Activated naive CD8-positive, alpha-beta T cell treated with anti-CD3 and anti-CD28 coated beads for 36 hours (primary cell): Measurements from ENCODE around the gene DOK5. TPM values are rescaled to one million over a fixed set of nuclear protein-coding genes. Genes with fewer than 3 reads are reported as not detected.

Experiments
- DNase-seq: peaks from one replicate; pipeline ENCODE4 v3.0.0; 2021
- H3K27ac Mint-ChIP-seq: one replicate; pipeline ENCODE4 v1.8.0; 2022; ENCODE audit warnings: mild to moderate bottlenecking, moderate library complexity, mixed read lengths
- H3K27me3 Mint-ChIP-seq: one replicate; pipeline ENCODE4 v1.8.0; 2022; ENCODE audit warnings: mild to moderate bottlenecking, mixed read lengths
- H3K36me3 Mint-ChIP-seq: one replicate; pipeline ENCODE4 v1.8.0; 2021; ENCODE audit warnings: mild to moderate bottlenecking, mixed read lengths
- H3K4me1 Mint-ChIP-seq: one replicate; pipeline ENCODE4 v1.8.0; 2021; ENCODE audit warnings: mixed read lengths
- H3K4me3 Mint-ChIP-seq: one replicate; pipeline ENCODE4 v1.8.0; 2022; ENCODE audit warnings: mild to moderate bottlenecking, moderate library complexity, mixed read lengths
- H3K9me3 Mint-ChIP-seq: one replicate; pipeline ENCODE4 v1.8.0; 2022; ENCODE audit warnings: mixed read lengths
- total RNA-seq, 2 experiments: library from RNA; stranded (reverse); gene quantifications; one replicate each; pipeline ENCODE4 v1.2.3, GENCODE V29; 2021

Gene DOK5
- total RNA-seq, 2 experiments from 2014 or later = 3.9 to 4.1 TPM

GRCh38 chr20:54678253-54678652 is 202.9 kb downstream of the DOK5 start:
- no peaks in the 10 kb centered on the region for H3K36me3 Mint-ChIP-seq
- no peak overlapping the region for H3K27ac Mint-ChIP-seq
- H3K4me1 Mint-ChIP-seq = no peaks in the 10 kb centered on the region
- no peak for DNase-seq
- no peak overlapping the region for H3K4me3 Mint-ChIP-seq
- peaks cover 34% of the 10 kb centered on the region for H3K27me3 Mint-ChIP-seq
- H3K9me3 Mint-ChIP-seq = peaks cover 2% of the 10 kb centered on the region

- no peak overlapping the region for H3K4me3 Mint-ChIP-seq
- H3K27me3 Mint-ChIP-seq = peaks cover 35% of the 10 kb centered on the region
- H3K36me3 Mint-ChIP-seq = no peaks in the 10 kb centered on the region
- no peaks in the 10 kb centered on the region for H3K4me1 Mint-ChIP-seq
- H3K9me3 Mint-ChIP-seq = no peaks in the 10 kb centered on the region
- H3K27ac Mint-ChIP-seq = no peak overlapping the region
- no peak for DNase-seq
Measured at GRCh38 chr20:54680439-54680838, 205.0 kb downstream of the DOK5 start.

- no peaks in the 10 kb centered on the region for H3K36me3 Mint-ChIP-seq
- no peaks in the 10 kb centered on the region for H3K9me3 Mint-ChIP-seq
- no peak overlapping the region for H3K4me3 Mint-ChIP-seq
- H3K4me1 Mint-ChIP-seq = no peaks in the 10 kb centered on the region
- H3K27ac Mint-ChIP-seq = no peak overlapping the region
- peak; percentile 5 for DNase-seq
- peaks cover 35% of the 10 kb centered on the region for H3K27me3 Mint-ChIP-seq
Measured at GRCh38 chr20:54680872-54681619, 205.7 kb downstream of the DOK5 start.

- no peak overlapping the region for H3K4me3 Mint-ChIP-seq
- DNase-seq = no peak
- peaks cover 35% of the 10 kb centered on the region for H3K27me3 Mint-ChIP-seq
- no peaks in the 10 kb centered on the region for H3K4me1 Mint-ChIP-seq
- no peak overlapping the region for H3K27ac Mint-ChIP-seq
- no peaks in the 10 kb centered on the region for H3K36me3 Mint-ChIP-seq
- H3K9me3 Mint-ChIP-seq = no peaks in the 10 kb centered on the region
Measured at GRCh38 chr20:54681869-54682268, 206.5 kb downstream of the DOK5 start.

GRCh38 chr20:54688476-54688875 is 213.1 kb downstream of the DOK5 start:
- Mint-ChIP-seq H3K4me1 (no peaks in the 10 kb centered on the region), H3K27me3 (peaks cover 21% of the 10 kb centered on the region), H3K36me3 (no peaks in the 10 kb centered on the region), H3K9me3 (no peaks in the 10 kb centered on the region), H3K27ac (no peak overlapping the region), H3K4me3 (no peak overlapping the region)
- DNase-seq = no peak

GRCh38 chr20:54690323-54690722 is 214.9 kb downstream of the DOK5 start:
- H3K36me3 Mint-ChIP-seq = no peaks in the 10 kb centered on the region
- H3K27ac Mint-ChIP-seq = no peak overlapping the region
- H3K4me1 Mint-ChIP-seq = no peaks in the 10 kb centered on the region

GRCh38 chr20:54691327-54691726 is 215.9 kb downstream of the DOK5 start:
- no peaks in the 10 kb centered on the region for H3K4me1 Mint-ChIP-seq
- peaks cover 3% of the 10 kb centered on the region for H3K9me3 Mint-ChIP-seq
- no peak overlapping the region for H3K27ac Mint-ChIP-seq
- H3K27me3 Mint-ChIP-seq = peaks cover 20% of the 10 kb centered on the region
- no peak for DNase-seq
- H3K4me3 Mint-ChIP-seq = no peak overlapping the region
- no peaks in the 10 kb centered on the region for H3K36me3 Mint-ChIP-seq

More at GRCh38 chr20:54690323-54690722, 214.9 kb downstream of the DOK5 start:
- Mint-ChIP-seq H3K4me3 (no peak overlapping the region), H3K9me3 (peaks cover 3% of the 10 kb centered on the region), H3K27me3 (peaks cover 20% of the 10 kb centered on the region)
- no peak for DNase-seq

- no peak overlapping the region for H3K4me3 Mint-ChIP-seq
- no peak overlapping the region for H3K27ac Mint-ChIP-seq
- peaks cover 3% of the 10 kb centered on the region for H3K9me3 Mint-ChIP-seq
- no peak for DNase-seq
- H3K36me3 Mint-ChIP-seq = no peaks in the 10 kb centered on the region
- H3K27me3 Mint-ChIP-seq = peaks cover 20% of the 10 kb centered on the region
- H3K4me1 Mint-ChIP-seq = no peaks in the 10 kb centered on the region
Measured at GRCh38 chr20:54692168-54692887, 216.9 kb downstream of the DOK5 start.

- H3K27me3 Mint-ChIP-seq = peaks cover 18% of the 10 kb centered on the region
- H3K4me3 Mint-ChIP-seq = no peak overlapping the region
- H3K9me3 Mint-ChIP-seq = peaks cover 3% of the 10 kb centered on the region
- no peaks in the 10 kb centered on the region for H3K36me3 Mint-ChIP-seq
- no peak for DNase-seq
- H3K4me1 Mint-ChIP-seq = no peaks in the 10 kb centered on the region
- no peak overlapping the region for H3K27ac Mint-ChIP-seq
Measured at GRCh38 chr20:54694516-54694915, 219.1 kb downstream of the DOK5 start.

- no peaks in the 10 kb centered on the region for H3K4me1 Mint-ChIP-seq
- peaks cover 9% of the 10 kb centered on the region for H3K27me3 Mint-ChIP-seq
- no peak overlapping the region for H3K4me3 Mint-ChIP-seq
- H3K9me3 Mint-ChIP-seq = peaks cover 3% of the 10 kb centered on the region
- no peak for DNase-seq
- no peak overlapping the region for H3K27ac Mint-ChIP-seq
- H3K36me3 Mint-ChIP-seq = no peaks in the 10 kb centered on the region
Measured at GRCh38 chr20:54698373-54698772, 223.0 kb downstream of the DOK5 start.
